COLO668 (cell line): ENCODE measurements around the gene TBX2.

ENCODE experiments used
- DNase-seq: peaks from one replicate; lab custom pipeline; 2025; ENCODE audit not compliant: unreplicated experiment; lab: John Stamatoyannopoulos, UW

The TBX2 gene

DNA sequence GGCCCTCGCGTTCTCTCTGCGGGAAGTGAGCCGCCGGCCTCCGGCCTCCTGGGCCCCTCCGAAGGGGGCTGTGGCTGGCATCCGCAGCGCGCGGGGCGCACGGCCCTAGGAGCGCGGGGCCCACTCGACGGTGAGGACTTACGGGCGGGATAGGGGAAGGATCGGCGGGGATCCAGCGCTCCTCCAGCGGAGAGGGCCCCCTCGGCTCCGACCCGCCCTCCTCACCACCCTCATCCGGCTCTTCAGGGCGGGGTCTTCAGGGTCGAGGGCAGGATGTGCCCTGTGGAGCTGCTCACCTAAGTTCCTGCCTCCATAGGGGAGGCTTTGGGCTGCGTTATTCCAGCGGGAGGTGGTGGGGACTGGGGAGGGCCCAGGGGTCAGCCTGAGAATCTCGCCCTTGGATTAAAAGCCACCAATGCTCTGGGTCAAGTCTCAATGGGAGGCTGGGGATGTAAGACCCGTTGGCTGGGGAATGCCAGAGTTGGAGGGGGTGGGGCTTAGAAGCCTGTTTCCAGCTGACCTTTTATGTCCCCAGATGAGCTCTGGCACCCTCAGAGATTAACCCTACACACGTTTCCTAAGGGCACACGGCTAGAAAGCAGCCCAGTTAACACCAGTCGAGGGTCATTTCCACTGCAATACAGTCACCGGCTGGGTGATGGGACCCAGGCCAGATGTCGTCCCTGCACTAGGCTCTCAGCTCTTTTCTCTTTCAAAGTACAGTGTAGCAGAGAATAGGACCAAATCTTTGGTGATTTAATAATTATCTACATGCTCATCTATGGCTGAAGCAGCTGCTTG lies 13.4 kb downstream of the TBX2 start:
- DNase-seq, result no peak

- no peak for DNase-seq
Measured at GRCh38 chr17:61413661-61414126, 14.1 kb downstream of the TBX2 start.

DNA sequence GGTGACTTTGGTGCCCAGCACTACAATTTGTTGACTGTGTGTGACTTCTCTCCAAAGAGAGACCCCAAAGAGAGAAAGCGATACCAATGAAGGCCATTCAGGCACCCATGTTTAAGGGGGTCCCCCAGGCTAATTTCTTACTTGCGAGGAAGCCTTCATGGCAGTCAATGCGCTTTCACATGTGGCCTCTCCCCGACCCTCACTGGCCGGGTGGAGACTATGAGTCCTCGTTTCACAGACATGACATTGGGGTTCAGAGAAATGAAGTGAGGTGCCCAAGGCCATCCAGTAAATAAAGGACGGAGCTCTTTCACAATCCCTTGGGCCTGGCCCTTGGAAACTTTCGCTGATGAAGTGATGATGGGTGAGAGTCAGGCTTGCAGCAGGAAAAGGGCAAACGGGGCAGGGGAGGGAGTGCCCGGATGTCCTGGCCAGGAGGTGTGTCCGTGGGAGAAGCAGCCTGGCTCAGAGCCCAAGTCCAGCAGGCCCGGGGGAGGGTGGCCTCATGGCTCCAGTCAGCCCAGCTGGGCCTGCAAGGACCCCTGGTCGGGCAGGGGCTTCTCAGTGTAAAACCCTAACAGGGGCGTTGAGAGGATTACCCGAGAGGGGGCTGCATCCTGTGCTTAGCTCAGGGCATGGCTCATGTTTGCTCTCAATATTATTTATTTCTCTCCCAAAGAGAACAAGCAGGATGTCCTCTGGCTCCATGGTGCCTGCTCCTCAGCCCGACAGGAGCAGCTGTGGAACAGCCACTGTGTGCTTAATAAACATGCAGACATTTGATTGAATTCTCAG lies 14.7 kb downstream of the TBX2 start:
- no peak for DNase-seq

GRCh38 chr17:61414936-61415251 lies 15.3 kb downstream of the TBX2 start:
- DNase-seq, result no peak

GRCh38 chr17:61415374-61416210 lies 15.9 kb downstream of the TBX2 start:
- no peak for DNase-seq

- no peak for DNase-seq
Measured at GRCh38 chr17:61416211-61416539, 16.5 kb downstream of the TBX2 start.

- DNase-seq, result peak; percentile 29
Measured at GRCh38 chr17:61416540-61417363, 17.1 kb downstream of the TBX2 start.

DNA sequence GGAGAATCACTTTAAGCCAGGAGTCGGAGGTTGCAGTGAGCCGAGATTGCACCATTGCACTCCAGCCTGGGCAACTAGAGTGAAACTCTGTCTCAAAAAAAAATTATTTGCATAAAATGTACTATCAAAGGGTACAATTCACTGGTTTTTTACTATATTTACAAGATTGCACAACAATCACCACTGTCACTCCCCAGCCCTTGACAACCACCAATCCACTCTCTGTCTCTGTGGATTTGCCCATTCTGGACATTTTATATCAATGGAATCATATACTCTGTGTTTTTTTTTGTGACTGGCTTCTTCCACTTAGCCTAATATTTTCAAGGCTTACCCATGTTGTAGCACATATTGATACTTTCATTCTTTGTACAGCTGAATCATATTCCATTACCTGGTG lies 18.8 kb downstream of the TBX2 start:
- DNase-seq, result no peak

DNA sequence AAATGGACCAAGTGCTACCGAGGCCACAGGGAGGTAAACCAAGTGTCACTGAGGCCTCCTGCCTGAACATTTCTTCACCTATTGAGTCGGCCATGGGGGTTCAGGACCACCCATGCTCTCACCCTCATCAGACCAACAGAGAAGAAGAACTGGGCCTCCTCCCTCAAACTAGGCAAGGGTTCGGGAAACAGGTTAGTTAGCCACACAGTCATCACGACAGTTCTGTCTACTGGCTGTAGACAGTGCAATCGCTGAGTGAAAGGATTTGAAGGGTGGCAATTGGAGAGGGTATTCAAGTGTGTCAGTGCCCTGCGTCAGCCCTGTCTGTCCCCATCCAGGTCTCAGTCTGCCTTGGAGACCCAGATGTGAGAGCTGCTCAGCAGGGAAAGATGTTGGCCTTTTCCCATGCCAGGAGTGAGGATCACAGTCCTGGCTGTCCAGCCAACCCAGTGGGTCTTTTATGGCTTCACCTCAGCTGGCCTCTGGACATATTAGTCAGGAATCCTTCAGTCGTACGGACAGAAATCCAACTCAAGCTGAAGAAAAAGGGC lies 19.9 kb downstream of the TBX2 start:
- no peak for DNase-seq

DNA sequence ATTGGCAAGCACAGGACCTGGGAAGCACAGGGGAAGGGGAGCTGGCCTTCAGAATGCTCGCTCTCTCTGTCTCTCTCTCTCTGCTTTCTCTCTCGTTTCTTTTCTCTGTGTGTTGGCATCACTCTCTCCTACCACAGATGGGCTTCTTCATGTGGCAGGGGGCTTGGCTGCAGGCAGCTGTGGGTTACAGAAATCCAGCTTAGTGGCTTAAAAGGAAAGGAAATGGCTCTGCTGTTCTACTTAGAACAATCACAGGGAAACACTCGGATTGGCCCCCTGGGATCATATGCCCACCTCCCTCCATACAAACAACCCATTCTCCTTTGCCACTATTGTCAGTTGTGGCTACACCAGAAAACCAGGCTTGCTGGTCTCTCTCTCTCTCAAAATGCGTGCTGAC lies 20.4 kb downstream of the TBX2 start:
- DNase-seq, result no peak

GRCh38 chr17:61420745-61421398 lies 21.2 kb downstream of the TBX2 start:
- no peak for DNase-seq

- no peak for DNase-seq
Measured at GRCh38 chr17:61421460-61421859, 21.8 kb downstream of the TBX2 start.

GRCh38 chr17:61422116-61422799 lies 22.6 kb downstream of the TBX2 start:
- DNase-seq, result no peak

GRCh38 chr17:61422869-61423268 lies 23.2 kb downstream of the TBX2 start:
- no peak for DNase-seq

GRCh38 chr17:61423967-61424649 lies 24.5 kb downstream of the TBX2 start:
- no peak for DNase-seq

- no peak for DNase-seq
Measured at GRCh38 chr17:61425682-61426481, 26.2 kb downstream of the TBX2 start.

- DNase-seq, result no peak
Measured at GRCh38 chr17:61426482-61427304, 27.1 kb downstream of the TBX2 start.
